Measurements from ENCODE around the gene SNRNP48.

The SNRNP48 gene

DNA sequence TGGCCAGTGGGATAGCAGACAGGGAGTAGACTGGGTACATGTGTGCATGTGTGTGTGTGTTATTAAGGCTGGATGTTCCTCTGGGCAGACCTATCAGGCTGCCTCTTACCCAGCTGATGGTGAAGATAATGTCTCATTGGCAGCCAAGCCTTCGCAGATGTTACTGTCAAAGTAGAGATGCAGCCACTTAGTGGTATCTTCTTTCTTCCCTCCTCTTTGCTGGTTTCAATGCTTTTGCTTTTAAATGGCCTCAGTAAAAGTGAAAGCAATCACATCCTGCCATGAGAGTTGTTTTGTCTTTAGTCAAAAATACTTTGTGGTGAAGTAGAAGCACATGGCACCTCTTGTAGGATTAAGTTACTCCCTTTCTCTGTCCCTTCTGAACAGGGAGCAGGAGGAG is 57.5 kb downstream of the SNRNP48 start:
- no peak for DNase-seq

GRCh38 chr6:7649037-7649810 is 59.2 kb downstream of the SNRNP48 start:
- DNase-seq, result no peak

DNA sequence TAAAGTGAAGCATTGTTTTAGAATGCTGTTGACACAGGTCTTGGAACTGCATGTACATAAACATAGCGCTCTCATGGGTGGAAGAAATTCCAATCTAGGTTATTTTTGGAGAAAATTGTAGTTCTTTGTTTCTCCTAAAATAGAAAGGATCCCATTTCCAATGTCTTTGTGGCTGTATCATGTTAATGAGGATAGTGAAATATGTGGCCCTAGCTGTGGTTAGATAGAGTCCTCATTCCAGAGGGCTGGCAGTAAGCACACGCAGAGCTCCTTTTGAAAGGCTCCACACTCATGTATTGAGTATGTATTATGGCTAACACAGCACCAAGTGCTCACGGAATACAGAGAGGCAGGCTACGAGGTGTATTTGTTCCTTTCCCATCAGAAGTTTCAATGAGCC is 60.9 kb downstream of the SNRNP48 start:
- DNase-seq, result no peak

GRCh38 chr6:7652957-7653356 is 63.0 kb downstream of the SNRNP48 start:
- no peak for DNase-seq

DNA sequence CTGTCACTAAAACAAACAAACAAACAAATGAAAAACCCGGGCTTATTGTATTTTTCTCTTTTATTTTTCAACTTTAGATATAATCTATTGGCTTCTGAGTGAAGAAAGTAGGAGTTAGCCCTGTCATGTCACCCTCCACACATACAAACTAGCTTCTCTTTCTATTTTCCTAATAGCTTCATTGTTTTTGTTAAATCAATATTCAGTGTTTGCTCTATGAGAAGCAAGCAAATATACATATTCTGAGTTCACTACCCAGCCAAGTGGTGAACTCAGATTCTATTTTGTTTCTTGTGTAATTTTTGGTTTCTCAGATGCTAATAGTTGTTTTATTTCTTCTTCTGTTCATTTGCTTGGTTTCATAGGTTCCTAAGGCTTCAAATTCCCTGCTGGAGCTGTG is 66.4 kb downstream of the SNRNP48 start:
- no peak for DNase-seq

DNA sequence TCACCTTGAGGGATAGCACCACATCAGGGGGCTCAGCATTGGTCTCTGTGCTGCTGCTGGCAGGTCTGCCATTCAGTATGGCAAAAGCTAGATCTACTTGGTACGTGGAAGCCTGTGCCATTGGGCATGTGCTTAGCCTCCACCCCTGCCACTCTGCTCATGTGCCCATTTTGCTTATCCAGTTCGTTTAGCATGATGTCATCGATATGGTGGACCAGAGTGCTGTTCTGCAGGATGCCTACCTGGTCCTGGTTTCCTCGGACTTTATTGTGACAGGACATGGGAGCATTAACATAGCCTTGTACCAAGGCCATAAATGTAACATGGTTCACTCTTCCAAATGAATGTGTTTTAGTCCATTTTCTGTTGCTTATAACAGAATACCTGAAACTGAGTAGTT is 68.5 kb downstream of the SNRNP48 start:
- DNase-seq, result no peak

- DNase-seq, result no peak
These were observed 71.4 kb downstream of the SNRNP48 start for GRCh38 chr6:7661364-7661763.
